Kidney (tissue), 14 donors: ENCODE data around the gene KRTAP10-10. TPM values are rescaled to one million over a fixed set of nuclear protein-coding genes. Genes with fewer than 3 reads are reported as not detected.
"Not testable (repeated sequence)": the region's sequence is repeated elsewhere in the genome, so short reads cannot be mapped to it uniquely, and the experiment has no call there.

Source experiments
- DNase-seq, 5 donors: peaks; one replicate each; pipeline ENCODE4 v3.0.0-alpha.2; 2013 to 2020
- FAIRE-seq: peaks from 2 replicates; lab custom pipeline; 2012; peaks lifted over from hg19 to GRCh38; lab: Jason Lieb, UNC
- H3K27ac ChIP-seq, 2 donors: one replicate each; pipeline ENCODE4 v1.7.0; 2013; ENCODE audit warnings: low read depth in 2 of 2, low read length in 2 of 2, inconsistent platforms in 1 of 2
- H3K27me3 ChIP-seq: one replicate; pipeline ENCODE4 v1.7.1; 2013; ENCODE audit warnings: low read length, inconsistent platforms; ENCODE audit not compliant: control insufficient read depth, insufficient read depth
- H3K36me3 ChIP-seq, 3 donors: one replicate each; pipeline versions ENCODE4 v1.7.0 to v1.7.1; 2013; ENCODE audit warnings: low read length in 3 of 3, control low read depth in 1 of 3, inconsistent platforms in 1 of 3; ENCODE audit not compliant: insufficient read depth in 3 of 3, control insufficient read depth in 2 of 3
- H3K4me1 ChIP-seq, 3 donors: one replicate each; pipeline versions ENCODE4 v1.7.0 to v1.7.1; 2013; ENCODE audit warnings: low read length in 3 of 3, inconsistent platforms in 1 of 3, low read depth in 1 of 3; ENCODE audit not compliant: control insufficient read depth in 2 of 3, insufficient read depth in 2 of 3
- H3K4me3 ChIP-seq, 3 donors: one replicate each; pipeline versions ENCODE4 v1.7.0 to v1.8.1; 2013; ENCODE audit warnings: low read length in 3 of 3, control low read depth in 1 of 3, inconsistent platforms in 1 of 3
- H3K9ac ChIP-seq, 3 donors: one replicate each; pipeline versions ENCODE4 v1.7.0 to v1.7.1; 2013; ENCODE audit warnings: low read length in 3 of 3, control low read depth in 1 of 3, inconsistent platforms in 1 of 3
- H3K9me3 ChIP-seq, 3 donors: one replicate each; pipeline versions ENCODE4 v1.7.0 to v1.7.1; 2013; ENCODE audit warnings: low read length in 3 of 3, control low read depth in 1 of 3, inconsistent platforms in 1 of 3; ENCODE audit not compliant: control insufficient read depth in 2 of 3, insufficient read depth in 1 of 3
- intact Hi-C: fragments of 100-400 bp; cut with DNase I; formaldehyde crosslinking; loops from one replicate; pipeline ENCODE4 v1.11.1; 2022
- polyA plus RNA-seq: library from polyadenylated mRNA; stranded (reverse); fragments of 350-450 nt; fragmentation: Illumina TruSeq; extraction: RNeasy Lipid Tissue Mini Kit (QIAGEN cat#74804); gene quantifications from one replicate; pipeline ENCODE4 v1.2.3, GENCODE V29; 2014; ENCODE audit warnings: low read depth, low replicate concordance; ENCODE audit not compliant: insufficient read depth
- total RNA-seq: library from RNA; stranded (reverse); fragmentation: NEBNext Ultra II Directional; extraction: Animal tissue kit (Norgen Biotek cat#: 25700); gene quantifications from one replicate; pipeline ENCODE4 v1.2.1, GENCODE V29; 2021
- TF ChIP-seq, protein P1 (sequence below): IDR thresholded peaks from 3 replicates; pipeline ENCODE4 v1.5.1; 2012; ENCODE audit warnings: mild to moderate bottlenecking, moderate library complexity, borderline replicate concordance; ENCODE audit not compliant: insufficient read depth; ENCODE audit errors: extremely low read depth
- donor health status: control.
- donor health status: control.
- donor health status: control.
- donor health status: control.
- donor health status: control.
- donor health status: DM: yes; HTN: yes; CAD: no.
- donor health status: Normal renal cell carcinoma (clear cell type).

The KRTAP10-10 gene
- total and polyA plus RNA-seq, 2 donors from 2014 or later: not detected

DNA sequence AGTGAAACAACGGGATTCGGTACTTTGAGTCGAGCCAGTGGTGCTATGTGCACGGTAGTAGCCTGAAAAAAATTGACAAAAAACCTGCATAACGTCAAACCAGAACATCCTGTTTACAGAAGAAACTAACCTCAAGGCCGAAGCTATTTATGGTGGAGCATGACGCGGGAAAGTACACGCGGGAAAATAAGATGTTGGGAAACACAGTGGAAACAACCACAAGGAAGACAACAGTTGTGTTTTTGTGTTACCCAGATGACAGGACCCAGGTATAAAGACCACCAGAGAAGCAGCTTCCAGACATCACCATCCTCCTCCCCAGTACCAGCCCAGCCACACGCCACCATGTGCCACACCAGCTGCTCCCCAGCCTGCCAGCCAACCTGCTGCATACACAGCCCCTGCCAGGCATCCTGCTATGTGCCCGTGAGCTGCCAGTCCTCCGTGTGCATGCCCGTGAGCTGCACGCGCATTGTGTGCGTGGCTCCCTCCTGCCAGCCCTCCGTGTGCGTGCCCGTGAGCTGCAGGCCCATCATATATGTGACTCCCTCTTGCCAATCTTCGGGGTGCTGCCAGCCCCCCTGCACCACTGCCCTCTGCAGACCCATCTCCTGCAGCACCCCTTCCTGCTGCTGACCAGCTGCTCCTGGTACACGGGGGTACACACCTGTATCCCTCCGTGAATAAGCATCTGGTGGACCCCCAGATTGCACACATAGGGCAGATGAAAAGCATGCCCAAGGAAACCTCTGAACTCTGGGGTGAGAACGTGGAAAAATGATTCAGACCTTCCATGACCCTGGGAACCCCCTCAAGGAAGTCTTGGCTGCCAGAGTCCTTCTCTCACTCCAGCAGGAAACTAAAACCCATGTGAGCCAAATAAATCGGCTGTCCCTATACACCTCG lies 20.7 kb downstream of the KRTAP10-10 start, which contains the start of gene KRTAP12-3:
Gene KRTAP12-3, plus strand, starts transcription at position 298 of the 906 bp plus-strand sequence. Its CDS starts 48 bp downstream, at position 346.
- no peaks in the 10 kb centered on the region for H3K4me1 ChIP-seq
- FAIRE-seq: no peak
- peak in 1 of 5 donors; percentile 65 for DNase-seq
- no peaks in the 10 kb centered on the region for H3K36me3 ChIP-seq
- H3K9ac ChIP-seq: no peak within 1 kb of the TSS
- intact Hi-C loops: no loop called here
- H3K27me3 ChIP-seq: no peaks in the 10 kb centered on the region
- TF ChIP-seq, protein P1, sequence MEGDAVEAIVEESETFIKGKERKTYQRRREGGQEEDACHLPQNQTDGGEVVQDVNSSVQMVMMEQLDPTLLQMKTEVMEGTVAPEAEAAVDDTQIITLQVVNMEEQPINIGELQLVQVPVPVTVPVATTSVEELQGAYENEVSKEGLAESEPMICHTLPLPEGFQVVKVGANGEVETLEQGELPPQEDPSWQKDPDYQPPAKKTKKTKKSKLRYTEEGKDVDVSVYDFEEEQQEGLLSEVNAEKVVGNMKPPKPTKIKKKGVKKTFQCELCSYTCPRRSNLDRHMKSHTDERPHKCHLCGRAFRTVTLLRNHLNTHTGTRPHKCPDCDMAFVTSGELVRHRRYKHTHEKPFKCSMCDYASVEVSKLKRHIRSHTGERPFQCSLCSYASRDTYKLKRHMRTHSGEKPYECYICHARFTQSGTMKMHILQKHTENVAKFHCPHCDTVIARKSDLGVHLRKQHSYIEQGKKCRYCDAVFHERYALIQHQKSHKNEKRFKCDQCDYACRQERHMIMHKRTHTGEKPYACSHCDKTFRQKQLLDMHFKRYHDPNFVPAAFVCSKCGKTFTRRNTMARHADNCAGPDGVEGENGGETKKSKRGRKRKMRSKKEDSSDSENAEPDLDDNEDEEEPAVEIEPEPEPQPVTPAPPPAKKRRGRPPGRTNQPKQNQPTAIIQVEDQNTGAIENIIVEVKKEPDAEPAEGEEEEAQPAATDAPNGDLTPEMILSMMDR: no peak
- H3K4me3 ChIP-seq: no peak within 1 kb of the TSS
- H3K27ac ChIP-seq: no peak within 1 kb of the TSS
- peaks cover 0 to 11% (median 4%) of the 10 kb centered on the region in 3 donors for H3K9me3 ChIP-seq

DNA sequence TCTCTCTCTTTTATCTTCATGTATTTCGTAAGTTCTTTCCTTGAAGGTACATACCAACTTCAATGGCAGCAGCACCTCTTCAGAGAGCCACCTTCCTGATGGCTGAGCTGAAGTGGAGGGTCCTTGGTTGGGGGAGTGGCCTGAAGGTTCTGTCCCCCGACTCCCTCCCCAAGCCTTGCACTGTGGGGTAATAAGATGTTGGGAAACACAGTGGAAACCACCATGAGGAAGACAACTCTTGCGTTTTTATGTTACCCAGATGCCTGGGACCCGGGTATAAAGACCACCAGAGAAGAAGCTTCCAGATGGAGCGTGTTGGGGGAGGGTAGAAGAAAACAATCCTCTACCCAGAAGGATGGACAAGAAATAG lies 21.4 kb downstream of the KRTAP10-10 start:
- FAIRE-seq: no peak
- intact Hi-C loops: no loop called here
- Histone ChIP-seq H3K27ac (no peak overlapping the region), H3K9me3 (peaks cover 0 to 11% (median 4%) of the 10 kb centered on the region in 3 donors), H3K4me3 (no peak overlapping the region), H3K36me3 (no peaks in the 10 kb centered on the region), H3K9ac (no peak overlapping the region), H3K4me1 (no peaks in the 10 kb centered on the region), H3K27me3 (no peaks in the 10 kb centered on the region)
- DNase-seq: no peak
- TF ChIP-seq, protein P1: no peak

DNA sequence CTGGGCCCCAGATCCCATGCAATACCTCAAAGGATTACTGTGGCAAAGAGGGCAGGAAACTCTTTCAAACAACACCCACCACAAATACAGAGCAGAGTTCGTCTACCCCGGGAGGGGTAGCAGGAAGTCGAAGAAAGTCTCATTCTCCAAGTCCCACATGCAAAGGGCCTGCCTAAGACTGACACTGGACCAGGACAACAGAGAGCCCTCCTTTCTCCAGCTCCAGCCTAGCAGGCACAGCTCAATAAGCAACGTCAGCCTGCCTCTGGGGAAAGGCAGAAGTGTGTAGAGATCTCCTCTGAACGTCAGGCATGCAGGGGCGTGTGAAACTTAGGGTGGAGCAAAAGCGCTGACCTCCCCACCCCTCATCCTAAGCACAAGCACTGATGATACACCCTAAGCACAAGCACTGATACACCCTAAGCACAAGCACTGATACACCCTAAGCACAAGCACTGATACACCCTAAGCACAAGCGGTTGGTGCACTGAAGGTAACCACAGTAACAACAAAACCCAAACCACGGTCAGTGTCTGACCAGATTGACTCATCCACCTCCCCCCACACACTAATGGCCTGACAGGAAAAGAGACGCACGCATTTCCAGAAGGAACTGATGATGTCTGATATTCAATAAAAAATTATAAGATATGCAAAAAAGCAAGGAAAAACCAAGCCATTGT lies 21.9 kb downstream of the KRTAP10-10 start:
- no peak overlapping the region for H3K27ac ChIP-seq

DNA sequence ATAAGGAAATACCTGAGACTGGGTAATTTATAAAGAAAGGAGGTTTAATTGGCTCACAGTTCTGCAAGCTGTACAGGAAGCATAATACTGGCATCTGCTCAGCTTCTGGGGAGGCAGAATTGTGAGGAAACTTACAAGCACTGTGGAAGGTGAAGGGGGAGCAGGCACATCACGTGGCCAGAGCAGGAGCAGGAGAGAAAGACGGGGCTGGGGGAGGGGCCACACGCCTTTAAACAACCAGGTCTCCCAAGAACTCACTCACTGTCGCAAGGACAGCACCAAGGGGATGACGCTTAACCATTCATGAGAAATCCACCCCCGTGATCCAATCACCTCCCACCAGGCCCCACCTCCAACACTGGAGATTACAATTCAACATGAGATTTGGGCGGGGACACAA lies 24.4 kb downstream of the KRTAP10-10 start:
- H3K4me3 ChIP-seq, H3K9ac ChIP-seq, H3K9me3 ChIP-seq, FAIRE-seq, H3K4me1 ChIP-seq, H3K27ac ChIP-seq, H3K36me3 ChIP-seq, DNase-seq, H3K27me3 ChIP-seq, intact Hi-C loops: not testable (repeated sequence)

More for the DNA sequence above, 21.9 kb downstream of the KRTAP10-10 start:
- no peaks in the 10 kb centered on the region for H3K36me3 ChIP-seq
- FAIRE-seq (no peak), DNase-seq (no peak)
- intact Hi-C loops: no loop called here
- no peaks in the 10 kb centered on the region for H3K27me3 ChIP-seq
- H3K9ac ChIP-seq: no peak overlapping the region
- TF ChIP-seq, protein P1: no peak
- H3K4me3 ChIP-seq: no peak overlapping the region
- H3K9me3 ChIP-seq: peaks cover 0 to 11% (median 4%) of the 10 kb centered on the region in 3 donors
- no peaks in the 10 kb centered on the region for H3K4me1 ChIP-seq
